GM21423 (cell line): ENCODE results near the gene TNK2.
"Not testable (repeated sequence)": the region's sequence is repeated elsewhere in the genome, so short reads cannot be mapped to it uniquely, and the experiment has no call there.

ENCODE experiments used
- ATAC-seq: cut with Tn5 transposase; IDR thresholded peaks from one replicate; pipeline ENCODE4 v1.9.1; 2021; ENCODE audit warnings: mild to moderate bottlenecking, moderate library complexity; ENCODE audit not compliant: unreplicated experiment

The TNK2 gene

GRCh38 chr3:195918176-195918575 is 9.8 kb upstream of the TNK2 start:
- no peak for ATAC-seq

GRCh38 chr3:195916991-195917390 is 8.6 kb upstream of the TNK2 start:
- no peak for ATAC-seq

DNA sequence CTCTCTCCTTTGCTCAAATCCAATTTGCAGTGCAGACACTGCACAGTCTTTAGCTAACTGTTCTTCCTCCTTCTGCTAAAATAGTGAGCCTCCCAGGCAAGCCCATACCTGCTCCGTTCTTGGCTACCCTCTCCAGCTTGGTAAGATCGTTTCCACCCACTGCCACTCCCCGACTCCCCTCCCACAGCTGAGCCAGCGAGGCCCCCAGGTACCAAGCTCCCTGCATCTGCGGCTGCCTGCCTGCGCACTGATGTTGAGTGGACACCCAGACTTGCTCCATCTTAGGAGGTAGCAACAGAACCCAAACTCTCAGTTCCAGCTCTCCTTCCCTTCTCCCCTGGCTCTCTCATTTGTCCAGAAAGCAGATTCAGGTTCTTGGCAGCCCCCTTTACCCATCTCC is 7.9 kb upstream of the TNK2 start:
- ATAC-seq: no peak

DNA sequence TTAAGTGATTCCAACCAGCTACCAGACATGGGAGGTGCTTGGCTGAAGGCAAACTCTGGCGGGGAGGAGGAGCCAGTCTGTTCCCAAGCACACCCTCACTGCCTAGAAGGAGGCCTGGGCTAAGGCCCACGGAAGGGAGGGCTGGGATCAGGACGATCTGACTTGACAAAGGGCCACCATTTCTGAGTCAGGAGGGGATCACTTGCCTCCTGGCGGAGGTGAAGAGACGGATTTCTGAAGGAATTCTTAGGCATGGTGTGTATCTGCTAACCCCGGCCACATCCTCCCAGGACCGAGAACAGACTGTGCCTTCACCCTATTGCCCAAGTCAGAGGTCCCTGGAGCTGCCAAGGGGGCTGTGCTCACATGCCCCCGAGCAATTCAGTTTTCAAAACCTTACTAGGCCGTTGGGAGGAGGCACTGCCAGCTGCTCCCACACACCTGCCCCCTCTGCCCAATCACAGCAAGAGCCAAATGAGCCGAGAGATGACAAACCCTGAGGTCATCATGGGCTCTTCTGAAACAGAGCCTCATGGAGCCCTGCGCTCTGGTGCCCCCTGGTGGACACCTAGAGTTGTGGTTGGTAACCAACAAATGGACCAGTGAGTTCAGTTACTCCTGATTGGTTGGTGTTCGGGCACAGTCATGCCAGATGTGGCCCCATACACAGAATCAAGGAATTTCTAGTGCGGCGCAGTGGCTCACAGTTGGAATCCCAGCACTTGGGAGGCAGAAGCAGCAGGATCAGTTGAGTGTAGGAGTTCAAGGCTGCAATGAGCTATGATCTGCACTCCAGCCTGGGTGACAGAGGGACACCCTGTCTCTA is 6.5 kb upstream of the TNK2 start:
- peak; percentile 87 for ATAC-seq

DNA sequence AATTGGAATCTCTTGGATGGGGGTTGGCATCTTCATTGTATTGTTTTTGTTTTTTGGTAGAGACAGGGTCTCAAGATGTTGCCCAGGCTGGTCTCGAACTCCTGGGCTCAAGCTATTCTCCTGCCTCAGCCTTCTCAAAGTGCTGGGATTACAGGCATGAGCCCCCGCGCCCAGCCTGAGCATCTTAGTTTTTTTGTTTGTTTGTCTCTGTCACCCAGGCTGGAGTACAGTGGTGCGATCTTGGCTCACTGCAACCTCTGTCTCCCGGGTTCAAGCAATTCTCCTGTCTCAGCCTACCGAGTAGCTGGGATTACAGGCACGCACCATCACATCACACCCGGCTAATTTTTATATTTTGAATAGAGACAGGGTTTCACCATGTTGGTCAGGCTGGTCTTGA is 5.8 kb upstream of the TNK2 start:
- not testable (repeated sequence) for ATAC-seq

DNA sequence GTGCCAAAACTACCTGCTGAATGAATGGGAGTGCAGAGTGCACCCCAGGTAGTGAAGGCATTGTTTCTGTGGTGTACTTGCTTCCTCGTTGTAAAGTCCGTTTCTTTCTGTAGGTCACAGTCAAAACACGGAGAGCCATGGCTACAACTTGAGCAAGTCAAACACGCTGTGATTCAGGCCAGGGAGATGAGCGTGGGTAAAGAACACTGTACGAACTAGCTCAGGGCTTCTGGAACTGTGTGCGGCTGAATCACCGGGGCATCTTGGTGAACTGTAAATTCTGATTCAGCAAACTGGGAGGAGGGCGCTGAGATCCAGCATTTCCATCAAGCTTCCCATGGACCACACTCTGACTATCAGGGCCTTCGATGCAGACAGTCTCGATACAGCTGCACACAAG is 5.0 kb upstream of the TNK2 start:
- ATAC-seq: no peak

GRCh38 chr3:195911946-195912270 is 3.6 kb upstream of the TNK2 start:
- ATAC-seq: no peak

DNA sequence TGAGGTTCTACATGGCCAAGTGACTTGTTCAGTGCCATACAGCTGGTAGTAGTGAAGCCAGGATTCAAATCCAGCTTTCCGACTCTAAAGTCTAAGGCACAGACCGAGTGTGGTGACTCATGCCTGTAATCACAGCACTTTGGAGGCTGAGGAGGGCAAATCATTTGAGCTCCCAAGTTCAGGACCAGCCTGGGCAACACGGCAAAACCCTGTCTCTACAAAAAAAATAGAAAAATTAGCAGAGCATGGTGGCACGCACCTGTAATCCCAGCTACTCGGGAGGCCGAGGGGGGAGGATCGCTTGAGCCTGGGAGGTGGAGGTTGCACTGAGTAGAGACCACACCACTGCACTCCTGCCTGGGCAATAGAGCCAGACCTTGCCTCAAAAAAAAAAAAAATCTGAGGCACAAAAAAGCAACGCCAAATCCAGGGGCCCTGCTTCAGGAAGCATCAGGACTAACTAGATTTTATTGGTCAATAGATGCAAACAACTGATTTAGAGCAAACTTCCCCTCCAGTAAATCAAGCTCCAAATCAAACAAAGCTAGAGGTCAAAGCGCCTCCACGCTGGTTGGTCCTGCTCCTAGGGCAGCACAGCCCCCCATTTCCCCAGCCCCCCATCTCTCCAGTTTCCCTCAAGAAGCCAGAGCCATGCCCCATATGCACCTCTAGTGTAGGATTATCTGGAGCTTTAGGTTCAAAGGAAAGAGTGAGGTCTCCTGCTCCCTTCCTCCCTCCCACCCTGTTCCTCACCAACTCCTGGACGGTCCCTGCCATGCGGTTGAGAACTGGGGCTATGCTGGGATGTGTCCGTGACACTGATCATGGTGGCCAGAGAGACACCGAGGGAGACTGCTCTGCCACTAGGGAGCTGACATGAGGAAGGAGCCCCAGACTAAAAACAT is 2.9 kb upstream of the TNK2 start:
- ATAC-seq: no peak

DNA sequence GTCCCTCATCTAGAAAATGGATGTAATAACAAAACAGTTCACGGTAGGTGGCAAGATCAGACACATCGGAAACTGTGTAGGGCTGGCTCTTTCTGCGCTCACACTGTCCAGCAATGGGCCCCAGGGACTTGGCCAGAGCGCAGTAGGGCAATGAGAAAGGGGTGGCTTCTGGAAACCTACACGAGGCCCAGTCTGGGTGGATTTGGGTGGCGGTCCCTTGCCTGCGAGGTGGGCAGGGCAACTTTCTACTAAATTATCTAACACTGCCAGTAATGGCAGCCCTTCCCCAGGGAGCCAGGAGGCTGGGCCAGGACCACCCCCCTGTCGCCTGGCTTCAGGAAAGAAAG is 2.1 kb upstream of the TNK2 start:
- no peak for ATAC-seq

- peak; percentile 35 for ATAC-seq
These were observed 1.5 kb upstream of the TNK2 start for GRCh38 chr3:195909644-195910498.

- peak; percentile 22 for ATAC-seq
These were observed 587 bp upstream of the TNK2 start for GRCh38 chr3:195908694-195909581.

GRCh38 chr3:195907684-195907933 is 742 bp downstream of the TNK2 start:
- ATAC-seq: peak; percentile 20

- peak; percentile 27 for ATAC-seq
These were observed 1.3 kb downstream of the TNK2 start for GRCh38 chr3:195906865-195907683.

GRCh38 chr3:195905970-195906864 is 2.1 kb downstream of the TNK2 start:
- no peak for ATAC-seq

DNA sequence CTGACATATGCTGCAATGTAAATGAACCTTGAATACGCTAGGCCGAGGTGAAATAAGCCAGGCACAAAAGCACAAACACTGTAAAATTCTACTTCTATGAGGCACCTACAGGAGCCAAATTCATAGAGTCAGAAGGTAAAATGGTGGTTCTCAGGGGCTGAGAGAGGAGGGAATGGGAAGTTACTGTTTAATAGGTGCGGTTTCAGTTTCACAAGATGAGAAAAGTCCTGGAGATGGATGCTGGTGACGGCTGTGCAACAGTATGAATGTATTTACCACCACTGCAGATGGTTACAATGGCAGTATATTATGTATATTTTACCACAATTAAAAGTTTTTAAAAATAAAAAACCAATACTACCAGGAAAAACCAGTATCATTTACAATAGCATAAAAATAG is 4.0 kb downstream of the TNK2 start:
- ATAC-seq: no peak

GRCh38 chr3:195903950-195904290 is 4.4 kb downstream of the TNK2 start:
- ATAC-seq: no peak

- not testable (repeated sequence) for ATAC-seq
These were observed 5.7 kb downstream of the TNK2 start for GRCh38 chr3:195902634-195903033.

- ATAC-seq: not testable (repeated sequence)
These were observed 6.3 kb downstream of the TNK2 start for GRCh38 chr3:195901836-195902585.
